Mesodermal cell (in vitro differentiated cells): ENCODE measurements around the gene UBASH3B.

ENCODE experiments used
- H3K27ac ChIP-seq: 2 replicates; pipeline ENCODE4 v1.7.0; 2013; ENCODE audit warnings: mild to moderate bottlenecking, low read depth, low read length, moderate library complexity; ENCODE audit not compliant: severe bottlenecking
- H3K36me3 ChIP-seq: 2 replicates; pipeline ENCODE4 v1.7.1; 2013; ENCODE audit warnings: mild to moderate bottlenecking, low read length, moderate library complexity; ENCODE audit not compliant: control insufficient read depth, insufficient read depth
- H3K4me1 ChIP-seq: one replicate; pipeline ENCODE4 v1.7.1; 2013; ENCODE audit warnings: mild to moderate bottlenecking, low read length; ENCODE audit not compliant: insufficient read depth, control insufficient read depth, poor library complexity, severe bottlenecking
- H3K4me3 ChIP-seq: 2 replicates; pipeline ENCODE4 v1.7.0; 2013; ENCODE audit warnings: low read length, control low read depth, mild to moderate bottlenecking; ENCODE audit not compliant: insufficient read depth, poor library complexity, severe bottlenecking; ENCODE audit errors: extremely low read depth
- H3K9me3 ChIP-seq: 2 replicates; pipeline ENCODE4 v1.7.1; 2013; ENCODE audit warnings: mild to moderate bottlenecking, low read length, moderate library complexity; ENCODE audit not compliant: control insufficient read depth
- WGBS, 2 experiments: methylation state at CpG; one replicate each; pipeline ENCODE4 v1.1.5; 2013; ENCODE audit warnings: missing lambda C conversion rate in 2 of 2; ENCODE audit not compliant: insufficient coverage in 2 of 2; 5-methylcytosine and 5-hydroxymethylcytosine counted together

The UBASH3B gene

GRCh38 chr11:122664188-122664587 is 8.7 kb downstream of the UBASH3B start:
- Histone ChIP-seq H3K4me3 (no peak overlapping the region), H3K27ac (no peak overlapping the region)

GRCh38 chr11:122665861-122666260 is 10.3 kb downstream of the UBASH3B start:
- peaks cover 10% of the 10 kb centered on the region for H3K9me3 ChIP-seq
- H3K4me1 ChIP-seq: peaks cover 28% of the 10 kb centered on the region
- H3K4me3 ChIP-seq: no peak overlapping the region
- 92 to 96% methylated on average over 7 to 10 of the region's 10 CpGs for WGBS, 2 experiments
- no peak overlapping the region for H3K27ac ChIP-seq
- peaks cover 76% of the 10 kb centered on the region for H3K36me3 ChIP-seq

More at GRCh38 chr11:122664188-122664587, 8.7 kb downstream of the UBASH3B start:
- WGBS, 2 experiments: 83% methylated on average over 1 of the region's 1 CpG; no CpG with 5 or more reads in 1 of the 2 experiments
- Histone ChIP-seq H3K36me3 (peaks cover 60% of the 10 kb centered on the region), H3K9me3 (peaks cover 8% of the 10 kb centered on the region), H3K4me1 (peaks cover 43% of the 10 kb centered on the region)

GRCh38 chr11:122666743-122667142 is 11.2 kb downstream of the UBASH3B start:
- Histone ChIP-seq H3K27ac (no peak overlapping the region), H3K4me1 (peaks cover 23% of the 10 kb centered on the region), H3K4me3 (no peak overlapping the region), H3K36me3 (peaks cover 84% of the 10 kb centered on the region), H3K9me3 (peaks cover 10% of the 10 kb centered on the region)

GRCh38 chr11:122668562-122669090 is 13.1 kb downstream of the UBASH3B start:
- peaks cover 81% of the 10 kb centered on the region for H3K36me3 ChIP-seq
- peaks cover 10% of the 10 kb centered on the region for H3K9me3 ChIP-seq
- H3K27ac ChIP-seq: no peak overlapping the region
- 93 to 100% methylated on average over 1 of the region's 6 CpGs for WGBS, 2 experiments
- H3K4me1 ChIP-seq: peaks cover 22% of the 10 kb centered on the region
- H3K4me3 ChIP-seq: no peak overlapping the region

- H3K4me3 ChIP-seq: no peak overlapping the region
- peaks cover 68% of the 10 kb centered on the region for H3K36me3 ChIP-seq
- H3K4me1 ChIP-seq: peaks cover 20% of the 10 kb centered on the region
- peaks cover 10% of the 10 kb centered on the region for H3K9me3 ChIP-seq
- WGBS, 2 experiments: no CpG with 5 or more reads among the region's 1 CpG
- H3K27ac ChIP-seq: no peak overlapping the region
These were observed 14.6 kb downstream of the UBASH3B start for GRCh38 chr11:122670131-122670530.

- WGBS, 2 experiments: 81 to 84% methylated on average over 11 to 12 of the region's 12 CpGs
- Histone ChIP-seq H3K4me1 (peaks cover 22% of the 10 kb centered on the region), H3K9me3 (peaks cover 10% of the 10 kb centered on the region), H3K27ac (no peak overlapping the region), H3K4me3 (no peak overlapping the region), H3K36me3 (peaks cover 55% of the 10 kb centered on the region)
These were observed 15.9 kb downstream of the UBASH3B start for GRCh38 chr11:122671400-122671891.

GRCh38 chr11:122672892-122673291 is 17.4 kb downstream of the UBASH3B start:
- Histone ChIP-seq H3K36me3 (peaks cover 49% of the 10 kb centered on the region), H3K9me3 (peaks cover 10% of the 10 kb centered on the region), H3K4me3 (no peak overlapping the region), H3K4me1 (peaks cover 27% of the 10 kb centered on the region), H3K27ac (no peak overlapping the region)
- WGBS, 2 experiments: 97 to 98% methylated on average over 3 to 4 of the region's 4 CpGs

GRCh38 chr11:122673701-122674100 is 18.2 kb downstream of the UBASH3B start:
- H3K9me3 ChIP-seq: peaks cover 6% of the 10 kb centered on the region
- H3K27ac ChIP-seq: no peak overlapping the region
- H3K4me3 ChIP-seq: no peak overlapping the region
- H3K4me1 ChIP-seq: peaks cover 27% of the 10 kb centered on the region
- H3K36me3 ChIP-seq: peaks cover 41% of the 10 kb centered on the region

GRCh38 chr11:122676638-122677037 is 21.1 kb downstream of the UBASH3B start:
- H3K4me1 ChIP-seq: peaks cover 34% of the 10 kb centered on the region
- no peaks in the 10 kb centered on the region for H3K9me3 ChIP-seq
- no peak overlapping the region for H3K4me3 ChIP-seq
- 85 to 86% methylated on average over 2 of the region's 4 CpGs for whole genome bisulfite sequencing, 2 experiments
- H3K27ac ChIP-seq: no peak overlapping the region
- H3K36me3 ChIP-seq: peaks cover 16% of the 10 kb centered on the region

- whole genome bisulfite sequencing, 2 experiments: 78 to 83% methylated on average over 4 to 6 of the region's 6 CpGs
- no peak overlapping the region for H3K27ac ChIP-seq
- H3K9me3 ChIP-seq: no peaks in the 10 kb centered on the region
- H3K4me3 ChIP-seq: no peak overlapping the region
- H3K36me3 ChIP-seq: peaks cover 10% of the 10 kb centered on the region
- H3K4me1 ChIP-seq: peaks cover 35% of the 10 kb centered on the region
These were observed 21.7 kb downstream of the UBASH3B start for GRCh38 chr11:122677256-122677655.

GRCh38 chr11:122678406-122678805 is 22.9 kb downstream of the UBASH3B start:
- Histone ChIP-seq H3K4me3 (no peak overlapping the region), H3K4me1 (peaks cover 35% of the 10 kb centered on the region), H3K9me3 (no peaks in the 10 kb centered on the region), H3K36me3 (peaks cover 7% of the 10 kb centered on the region), H3K27ac (no peak overlapping the region)
